ENCODE results near the gene CCNYL1. TPM values are rescaled to one million over a fixed set of nuclear protein-coding genes. Genes with fewer than 3 reads are reported as not detected.
A peak's percentile ranks its signal among the peaks of the same experiment; 100 is the strongest.
"Not testable (repeated sequence)": the region's sequence is repeated elsewhere in the genome, so short reads cannot be mapped to it uniquely, and the experiment has no call there.

Gene CCNYL1
- total and polyA plus RNA-seq, 7 donors = 6.1 to 15.7 (median 7.7) TPM

GRCh38 chr2:207695293-207695692 is 16.1 kb upstream of the CCNYL1 start:
- Histone ChIP-seq H3K27me3 (ENCODE audit: insufficient read depth in 3 of 3, low read length in 2 of 3) (no peaks in the 10 kb centered on the region), H3K9me3 (no peaks in the 10 kb centered on the region), H3K27ac (peak overlapping the region; percentile 72), H3K4me3 (peak overlapping the region; percentile 29), H3K36me3 (ENCODE audit: insufficient read depth in 1 of 2, low read depth in 1 of 2) (no peaks in the 10 kb centered on the region), H3K4me1 (peaks cover 31% of the 10 kb centered on the region)
- no peak for DNase-seq
- WGBS, 3 donors = 31 to 54% (median 34%) methylated on average over 4 of the region's 4 CpGs
- TF ChIP-seq, protein P1, sequence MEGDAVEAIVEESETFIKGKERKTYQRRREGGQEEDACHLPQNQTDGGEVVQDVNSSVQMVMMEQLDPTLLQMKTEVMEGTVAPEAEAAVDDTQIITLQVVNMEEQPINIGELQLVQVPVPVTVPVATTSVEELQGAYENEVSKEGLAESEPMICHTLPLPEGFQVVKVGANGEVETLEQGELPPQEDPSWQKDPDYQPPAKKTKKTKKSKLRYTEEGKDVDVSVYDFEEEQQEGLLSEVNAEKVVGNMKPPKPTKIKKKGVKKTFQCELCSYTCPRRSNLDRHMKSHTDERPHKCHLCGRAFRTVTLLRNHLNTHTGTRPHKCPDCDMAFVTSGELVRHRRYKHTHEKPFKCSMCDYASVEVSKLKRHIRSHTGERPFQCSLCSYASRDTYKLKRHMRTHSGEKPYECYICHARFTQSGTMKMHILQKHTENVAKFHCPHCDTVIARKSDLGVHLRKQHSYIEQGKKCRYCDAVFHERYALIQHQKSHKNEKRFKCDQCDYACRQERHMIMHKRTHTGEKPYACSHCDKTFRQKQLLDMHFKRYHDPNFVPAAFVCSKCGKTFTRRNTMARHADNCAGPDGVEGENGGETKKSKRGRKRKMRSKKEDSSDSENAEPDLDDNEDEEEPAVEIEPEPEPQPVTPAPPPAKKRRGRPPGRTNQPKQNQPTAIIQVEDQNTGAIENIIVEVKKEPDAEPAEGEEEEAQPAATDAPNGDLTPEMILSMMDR (IDR thresholded peaks at IDR 0.05) = no peak
- intact Hi-C loops (cut with DNase I) = no loop called here
- peak in 2 of 4 donors; percentile 52 to 72 for ATAC-seq

DNA sequence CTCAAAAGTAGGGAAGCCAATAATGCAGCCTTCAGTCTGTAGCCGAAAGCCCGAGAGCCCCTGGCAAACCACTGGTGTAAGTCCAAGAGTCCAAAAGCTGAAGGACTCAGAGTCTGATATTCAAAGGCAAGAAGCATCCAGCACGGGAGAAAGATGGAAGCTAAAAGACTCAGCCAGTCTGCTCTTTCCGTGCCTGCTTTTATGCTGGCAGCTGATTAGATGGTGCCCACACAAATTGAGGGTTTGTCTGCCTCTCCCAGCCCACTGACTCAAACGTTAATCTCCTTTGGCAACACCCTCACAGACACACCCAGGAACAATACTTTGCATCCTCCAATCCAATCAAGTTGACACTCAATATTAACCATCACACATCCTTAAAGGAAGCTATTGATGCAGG is 14.5 kb upstream of the CCNYL1 start:
- H3K36me3 ChIP-seq (ENCODE audit: insufficient read depth in 1 of 2, low read depth in 1 of 2); ATAC-seq; intact Hi-C loops (cut with DNase I); H3K27ac ChIP-seq; H3K4me3 ChIP-seq; H3K9me3 ChIP-seq; H3K27me3 ChIP-seq (ENCODE audit: insufficient read depth in 3 of 3, low read length in 2 of 3); DNase-seq: not testable (repeated sequence)
- WGBS, 3 donors = 71 to 74% (median 71%) methylated on average over 5 of the region's 5 CpGs
- peaks cover 30% of the 10 kb centered on the region for H3K4me1 ChIP-seq

DNA sequence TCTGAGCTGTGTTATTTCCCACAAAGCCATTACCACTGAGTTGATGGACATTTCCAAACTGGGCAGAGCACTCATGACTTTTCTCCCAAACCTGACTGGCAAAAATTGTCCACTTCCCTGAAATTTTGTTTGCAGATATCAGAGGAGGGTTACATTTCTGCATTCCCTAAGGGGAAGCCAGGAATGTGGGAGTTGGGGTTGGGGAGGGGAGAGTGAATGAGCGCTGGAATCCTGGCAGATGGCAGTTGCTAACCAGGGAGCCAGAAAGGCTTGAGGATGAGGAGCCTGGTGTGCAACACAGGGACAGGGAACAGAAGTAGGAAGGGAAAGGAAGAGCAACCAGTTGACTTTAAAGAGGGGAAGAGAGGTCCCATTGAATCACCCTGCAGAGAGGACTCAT is 14.0 kb upstream of the CCNYL1 start:
- Histone ChIP-seq H3K4me3 (no peak overlapping the region), H3K27ac (no peak overlapping the region), H3K4me1 (peaks cover 25% of the 10 kb centered on the region), H3K36me3 (ENCODE audit: insufficient read depth in 1 of 2, low read depth in 1 of 2) (no peaks in the 10 kb centered on the region), H3K27me3 (ENCODE audit: insufficient read depth in 3 of 3, low read length in 2 of 3) (no peaks in the 10 kb centered on the region), H3K9me3 (no peaks in the 10 kb centered on the region)
- intact Hi-C loops (cut with DNase I) = no loop called here
- TF ChIP-seq, protein P1 (IDR thresholded peaks at IDR 0.05) = no peak
- ATAC-seq = no peak
- no peak for DNase-seq
- WGBS, 3 donors = 30 to 71% (median 52%) methylated on average over 1 of the region's 1 CpG

DNA sequence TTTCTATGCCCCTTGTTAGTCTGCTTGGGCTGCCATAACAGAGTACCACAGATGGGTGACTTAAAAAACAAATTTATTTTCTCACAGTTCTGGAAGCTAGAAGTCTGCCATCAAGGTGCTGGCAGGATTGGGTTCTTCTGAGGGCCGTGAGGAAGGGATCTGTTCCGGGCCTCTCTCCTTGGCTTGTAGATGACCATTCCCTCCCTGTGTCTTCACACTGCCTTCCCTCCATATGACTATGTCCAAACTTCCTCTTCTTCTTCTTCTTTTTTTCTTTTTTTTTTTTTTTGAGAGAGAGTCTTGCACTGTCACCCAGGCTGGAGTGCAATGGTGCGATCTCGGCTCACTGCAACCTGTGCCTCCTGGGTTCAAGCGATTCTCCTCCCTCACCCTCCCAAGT is 13.1 kb upstream of the CCNYL1 start:
- Histone ChIP-seq H3K4me1 (peaks cover 19% of the 10 kb centered on the region), H3K4me3 (no peak overlapping the region), H3K36me3 (ENCODE audit: insufficient read depth in 1 of 2, low read depth in 1 of 2) (no peaks in the 10 kb centered on the region), H3K27me3 (ENCODE audit: insufficient read depth in 3 of 3, low read length in 2 of 3) (no peaks in the 10 kb centered on the region), H3K9me3 (no peaks in the 10 kb centered on the region), H3K27ac (no peak overlapping the region)
- WGBS, 3 donors = 92 to 94% (median 92%) methylated on average over 5 of the region's 5 CpGs
- TF ChIP-seq, protein P1 (IDR thresholded peaks at IDR 0.05) = no peak
- ATAC-seq (no peak), DNase-seq (no peak)
- intact Hi-C loops (cut with DNase I) = no loop called here

GRCh38 chr2:207704078-207704477 is 7.4 kb upstream of the CCNYL1 start:
- Histone ChIP-seq H3K4me1 (no peaks in the 10 kb centered on the region), H3K4me3 (no peak overlapping the region), H3K9me3 (no peaks in the 10 kb centered on the region), H3K27ac (no peak overlapping the region), H3K27me3 (ENCODE audit: insufficient read depth in 3 of 3, low read length in 2 of 3) (no peaks in the 10 kb centered on the region), H3K36me3 (ENCODE audit: insufficient read depth in 1 of 2, low read depth in 1 of 2) (no peaks in the 10 kb centered on the region)
- WGBS, 3 donors = 70 to 71% (median 70%) methylated on average over 3 of the region's 3 CpGs
- intact Hi-C loops (cut with DNase I) = no loop called here
- no peak for DNase-seq
- no peak for ATAC-seq
- TF ChIP-seq, protein P1 (IDR thresholded peaks at IDR 0.05) = no peak

Measured in psoas muscle (tissue), 8 donors.